Neural progenitor cell (in vitro differentiated cells): ENCODE data around the gene TTYH2.

Source experiments
- CTCF ChIP-seq: fragments of 200-600 bp; sonication (generic); IDR thresholded peaks from 2 replicates; pipeline ENCODE4 v1.5.1; 2017; ENCODE audit warnings: antibody characterized with exemption, mild to moderate bottlenecking
- EZH2 ChIP-seq: fragments of 200-600 bp; sonication (generic); IDR thresholded peaks from 2 replicates; pipeline ENCODE4 v1.6.1; 2017; ENCODE audit warnings: antibody characterized with exemption, mild to moderate bottlenecking, moderate library complexity

- TF ChIP-seq CTCF: no peak
- no peak for TF ChIP-seq EZH2
Observed at GRCh38 chr17:74288785-74289184, 75.4 kb downstream of the TTYH2 start.
